ELF-1 (cell line): Measurements from ENCODE around the gene SCUBE1.

Experiments
- DNase-seq: peaks from one replicate; pipeline ENCODE4 v3.0.0-alpha.2; 2016; ENCODE audit warnings: low read depth, low spot score

SCUBE1 gene

GRCh38 chr22:43343262-43343669 lies at the start of gene SCUBE1:
SCUBE1 (minus strand) TSS chr22:43343372; CDS start chr22:43343261, 111 bp downstream.
- peak; percentile 47 for DNase-seq

- DNase-seq = no peak
Observed at GRCh38 chr22:43392385-43392989, 49.3 kb upstream of the SCUBE1 start.

GRCh38 chr22:43391306-43391705 lies 48.1 kb upstream of the SCUBE1 start:
- no peak for DNase-seq

DNA sequence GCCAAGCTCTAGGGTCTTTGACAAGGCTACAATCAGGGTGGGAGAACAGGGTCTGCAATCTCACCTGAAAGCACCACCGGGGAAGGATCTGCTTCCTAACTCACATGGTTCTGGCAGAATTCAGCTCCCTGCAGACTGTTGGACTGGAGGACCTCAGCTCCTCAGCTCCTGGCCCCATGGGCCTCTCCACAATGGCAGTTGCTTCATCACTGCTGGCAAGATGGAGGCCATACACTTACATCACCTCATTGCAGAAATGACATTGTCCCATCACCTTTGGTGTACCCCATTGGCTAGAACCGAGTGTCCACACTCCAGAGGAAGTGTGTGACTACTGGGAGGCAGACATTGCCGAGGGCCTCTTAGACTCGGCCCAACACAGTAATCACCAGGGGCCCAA lies 47.7 kb upstream of the SCUBE1 start:
- DNase-seq = no peak

- no peak for DNase-seq
Observed at GRCh38 chr22:43390166-43390565, 47.0 kb upstream of the SCUBE1 start.

DNA sequence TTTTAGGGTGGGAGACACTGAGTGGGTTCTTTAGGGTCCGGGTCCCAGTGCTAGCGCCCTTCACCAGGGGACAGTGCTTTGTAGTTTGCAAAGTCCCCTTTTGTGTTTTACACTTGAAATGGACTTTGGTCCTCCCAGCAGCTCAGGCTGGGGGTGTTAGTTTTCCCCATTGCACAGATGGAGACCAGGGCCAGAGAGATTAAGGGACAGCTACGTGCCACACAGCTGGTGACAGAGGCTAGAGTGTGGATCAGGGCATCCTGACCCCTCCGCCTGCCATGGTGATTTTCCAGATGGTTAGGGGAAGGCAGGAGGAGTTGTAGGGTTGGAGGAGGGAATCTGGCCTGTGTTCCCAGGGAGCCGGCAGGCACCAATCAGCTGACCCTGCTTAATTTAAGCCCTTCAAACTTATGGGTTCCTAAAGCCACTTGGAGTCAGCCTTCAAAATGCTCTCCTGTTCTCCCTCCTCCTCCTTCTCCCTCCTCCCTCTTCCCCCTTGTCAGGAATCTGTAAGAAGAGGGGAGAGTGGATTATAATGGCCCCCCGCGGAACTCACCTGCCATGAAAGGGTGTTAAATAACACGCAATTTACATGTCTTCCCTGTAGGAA lies 46.2 kb upstream of the SCUBE1 start:
- no peak for DNase-seq

DNA sequence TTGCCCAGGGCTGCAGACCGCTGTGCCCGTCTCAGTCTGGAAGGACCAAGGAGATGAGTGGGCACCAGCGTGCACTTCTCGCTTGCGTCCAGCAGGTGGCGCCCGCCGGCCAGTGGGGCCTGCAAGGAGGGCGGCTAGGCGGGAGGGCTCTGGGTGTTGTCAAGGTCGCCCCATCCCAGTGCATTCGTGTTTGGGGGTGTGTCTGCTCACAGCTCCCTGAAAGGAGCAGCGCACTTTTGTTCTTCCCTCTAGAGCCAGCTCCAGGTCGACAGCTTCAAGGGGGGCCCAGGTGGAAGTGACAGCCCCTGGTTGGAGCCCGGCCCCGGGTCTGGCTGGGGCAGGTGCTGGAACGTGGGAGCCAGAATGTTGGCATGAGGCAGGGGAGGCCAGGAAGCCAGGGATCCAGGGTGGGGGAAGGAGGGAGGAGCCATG lies 45.3 kb upstream of the SCUBE1 start:
- DNase-seq = peak; percentile 86

DNA sequence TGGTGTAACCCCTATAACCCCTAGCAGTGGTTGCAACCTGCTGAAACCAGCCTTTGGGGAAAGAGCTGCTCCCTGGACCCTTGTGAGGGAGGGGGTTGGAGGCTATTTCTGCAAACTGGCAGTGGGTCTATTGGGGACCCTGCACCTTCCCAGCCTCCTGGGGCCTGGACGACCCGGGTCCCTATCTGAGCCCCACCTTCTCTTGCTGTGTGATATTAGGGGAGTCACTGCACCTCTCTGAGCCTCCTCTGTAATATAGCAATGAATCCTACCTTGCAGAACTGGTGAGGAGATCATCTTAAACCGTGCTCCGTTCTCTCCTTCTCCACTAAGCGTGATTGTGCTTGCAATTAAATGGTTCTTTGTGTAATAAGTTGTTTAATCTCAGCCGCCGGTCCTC lies 44.6 kb upstream of the SCUBE1 start:
- DNase-seq = no peak

GRCh38 chr22:43385770-43386641 lies 42.8 kb upstream of the SCUBE1 start:
- DNase-seq = peak; percentile 87

DNA sequence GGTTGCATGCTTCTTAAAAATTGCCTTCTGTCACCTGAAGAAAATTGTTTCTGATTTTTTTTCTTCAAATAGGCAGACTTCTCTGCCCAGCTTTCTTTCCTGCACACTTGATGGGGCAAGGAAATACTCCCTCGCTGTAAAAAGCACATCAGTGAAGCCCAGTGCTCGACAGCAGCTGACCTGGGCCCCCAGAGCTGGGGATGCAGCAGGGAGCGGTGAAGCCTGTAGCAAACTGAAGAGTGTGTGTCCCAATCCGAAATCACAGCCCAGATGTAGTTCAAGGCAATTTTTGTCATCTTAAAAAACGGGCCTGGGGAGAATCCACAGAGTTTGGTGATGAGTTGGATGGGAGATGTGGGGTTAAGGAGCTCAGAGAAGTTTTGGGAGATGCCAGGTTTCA lies 41.7 kb upstream of the SCUBE1 start:
- DNase-seq = no peak

DNA sequence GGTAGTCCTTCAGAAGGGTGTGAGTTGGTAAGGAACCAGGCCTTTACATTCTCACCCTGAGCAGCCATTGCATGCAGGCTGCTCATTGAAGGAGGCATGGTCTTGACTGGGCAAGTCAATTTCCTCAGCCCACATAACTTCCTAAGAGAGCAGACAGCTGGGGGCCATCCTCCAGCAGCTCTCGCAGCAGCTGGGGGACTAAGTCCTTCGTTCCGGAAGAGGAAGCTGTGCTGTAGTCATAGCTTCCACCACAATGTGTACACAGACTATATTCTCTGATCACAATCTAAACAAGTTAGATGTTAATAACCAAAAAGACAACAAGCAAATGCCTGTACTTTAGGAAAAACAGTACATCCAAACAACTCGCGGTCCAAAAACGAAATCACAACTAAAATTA lies 38.5 kb upstream of the SCUBE1 start:
- no peak for DNase-seq

- no peak for DNase-seq
Observed at GRCh38 chr22:43377896-43378704, 34.9 kb upstream of the SCUBE1 start.

DNA sequence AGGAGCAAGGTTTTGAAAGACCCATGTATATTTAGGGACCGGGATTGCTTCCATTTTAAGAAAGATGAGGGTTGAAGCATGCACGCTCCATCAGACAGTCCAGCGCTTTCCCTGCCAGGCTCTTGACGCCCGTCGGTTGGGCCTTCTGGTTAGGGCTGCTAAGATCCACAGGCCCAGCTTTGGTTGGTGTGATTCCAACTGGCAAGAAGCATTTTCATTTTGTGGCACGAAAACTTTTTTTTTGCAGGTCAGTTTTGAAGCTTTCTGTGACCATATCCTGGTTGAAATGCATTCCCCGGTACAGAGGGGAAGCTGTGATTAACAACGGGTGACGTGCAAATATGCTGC lies 34.4 kb upstream of the SCUBE1 start:
- no peak for DNase-seq

DNA sequence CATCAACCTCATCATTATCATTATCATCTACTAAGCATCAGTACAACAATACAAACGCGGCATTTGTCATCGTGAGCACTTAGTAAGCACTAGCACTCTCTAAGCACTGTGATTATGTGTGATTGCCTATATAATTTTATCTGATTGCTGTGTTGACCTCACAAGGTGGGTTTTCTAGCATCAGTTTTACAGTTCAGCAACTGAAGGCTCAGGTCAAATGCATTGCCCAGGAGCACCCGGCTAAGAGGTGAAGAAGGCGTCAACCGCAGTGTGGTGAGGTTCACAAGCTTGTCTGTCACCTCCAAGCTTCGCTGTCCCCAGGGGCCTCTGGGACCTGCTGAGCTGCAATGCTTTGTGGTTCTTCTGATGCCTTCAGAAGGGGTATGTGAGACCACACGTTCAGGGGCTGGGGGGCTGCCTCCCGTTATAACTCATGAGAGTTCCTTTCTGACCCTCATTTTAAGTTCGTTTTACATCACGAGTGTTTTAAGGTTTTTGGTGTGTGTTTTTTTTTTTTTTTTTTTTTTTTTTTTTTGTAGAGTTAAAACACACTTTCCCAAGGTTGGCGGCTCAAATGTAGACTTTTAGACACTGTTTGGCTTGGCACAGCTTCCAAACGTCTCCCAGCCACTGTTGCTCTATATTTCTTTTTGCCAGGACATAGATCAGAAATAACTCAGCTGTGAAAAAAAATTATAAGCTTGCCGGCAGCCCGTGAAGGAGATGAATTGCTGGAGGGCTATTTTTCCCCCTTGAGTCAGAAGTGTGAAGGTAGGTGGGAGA lies 33.8 kb upstream of the SCUBE1 start:
- no peak for DNase-seq

DNA sequence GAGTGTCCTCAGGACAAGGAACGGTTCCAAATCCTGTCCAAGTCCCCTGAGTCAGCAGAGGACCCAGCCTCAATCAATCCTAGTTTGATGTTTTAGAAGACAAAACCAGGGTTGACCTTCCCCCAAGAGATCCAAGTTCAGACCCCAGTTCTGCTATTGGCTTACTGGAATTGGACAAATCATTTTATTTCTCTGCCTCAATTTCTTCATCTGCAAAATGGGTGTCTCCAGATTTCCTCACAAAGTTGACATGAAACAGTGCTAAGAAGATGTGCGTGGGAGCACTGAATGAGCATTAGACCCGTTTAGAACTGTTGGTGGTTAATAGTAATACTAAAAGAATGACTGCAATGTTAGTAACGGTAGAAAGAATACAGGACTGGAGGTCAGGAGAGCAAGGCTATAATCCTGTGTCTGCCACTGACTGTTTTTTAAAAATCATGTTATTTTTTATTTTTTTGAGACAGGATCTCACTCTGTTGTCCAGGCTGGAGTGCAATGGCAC lies 32.8 kb upstream of the SCUBE1 start:
- no peak for DNase-seq

GRCh38 chr22:43370036-43370435 lies 26.9 kb upstream of the SCUBE1 start:
- no peak for DNase-seq

DNA sequence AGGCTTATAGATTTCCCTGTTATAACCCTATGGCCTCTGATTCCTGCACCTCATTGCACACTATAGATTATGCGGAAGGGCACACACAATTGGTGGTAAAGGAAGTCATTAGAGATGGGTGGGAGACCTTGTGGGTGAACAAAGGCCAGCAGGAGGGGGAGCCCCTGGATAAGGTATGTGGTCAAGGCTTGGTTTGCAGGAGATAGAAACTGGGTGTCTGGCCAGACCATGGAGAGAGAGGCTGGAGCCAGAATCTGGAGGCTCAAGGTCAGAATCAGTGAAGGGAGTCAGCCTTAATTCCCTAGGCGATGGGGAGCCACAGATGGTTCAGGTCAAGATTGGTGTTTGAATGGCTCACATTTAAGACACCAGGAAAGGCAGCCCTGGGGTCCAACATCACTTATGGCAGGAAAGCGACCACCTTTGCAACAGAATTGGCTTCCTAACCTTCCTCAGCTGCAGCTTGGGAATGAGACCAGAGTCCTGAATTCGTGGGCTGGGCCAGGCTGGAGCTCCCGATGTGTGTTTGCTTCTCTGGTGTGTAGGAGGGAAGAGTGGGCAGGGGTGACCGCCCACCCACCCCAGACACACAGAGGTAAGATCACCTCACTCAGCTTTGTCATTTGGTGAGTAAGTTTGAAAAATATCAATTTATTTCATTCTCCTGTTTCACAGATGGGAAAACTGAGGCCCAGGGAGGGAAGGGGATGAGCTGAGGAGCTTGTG lies 22.7 kb upstream of the SCUBE1 start:
- DNase-seq = no peak

GRCh38 chr22:43364169-43364435 lies 20.9 kb upstream of the SCUBE1 start:
- DNase-seq = no peak

- no peak for DNase-seq
Observed at GRCh38 chr22:43363315-43364168, 20.4 kb upstream of the SCUBE1 start.

DNA sequence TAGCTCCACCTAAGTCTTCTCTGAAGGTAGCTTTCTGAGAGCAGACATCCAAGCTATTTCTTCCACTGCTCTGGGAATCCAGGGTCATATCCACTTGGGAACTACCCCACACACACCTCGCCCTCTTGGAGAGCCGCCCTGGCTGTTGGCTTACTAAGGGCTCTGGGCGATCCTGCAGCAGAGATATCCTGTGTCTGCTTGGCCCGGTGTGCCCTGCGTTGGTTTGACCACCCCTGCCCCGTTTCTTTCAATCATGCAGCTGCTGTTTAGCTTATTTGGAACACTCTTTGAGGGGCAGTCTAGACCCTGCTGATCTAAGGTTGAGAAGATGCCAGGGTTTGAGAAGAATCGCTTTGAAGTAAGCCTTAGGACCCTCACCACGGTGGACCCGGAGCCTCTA lies 17.4 kb upstream of the SCUBE1 start:
- DNase-seq = no peak
